Nephron progenitor cell (in vitro differentiated cells): ENCODE measurements around the gene TNFRSF17.
"Not testable (repeated sequence)": the region's sequence is repeated elsewhere in the genome, so short reads cannot be mapped to it uniquely, and the experiment has no call there.

Experiments
- DNase-seq: peaks from one replicate; pipeline ENCODE4 v3.0.0; 2021
- H3K27ac Mint-ChIP-seq: 2 replicates; pipeline ENCODE4 v1.8.0; 2021; ENCODE audit warnings: mild to moderate bottlenecking, moderate library complexity, mixed read lengths
- H3K27me3 Mint-ChIP-seq: 2 replicates; pipeline ENCODE4 v1.8.0; 2021; ENCODE audit warnings: mild to moderate bottlenecking, low read depth, mixed read lengths; ENCODE audit not compliant: poor library complexity
- H3K36me3 Mint-ChIP-seq: 2 replicates; pipeline ENCODE4 v1.8.0; 2021; ENCODE audit warnings: low read depth, mixed read lengths
- H3K4me1 Mint-ChIP-seq: 2 replicates; pipeline ENCODE4 v1.8.0; 2021; ENCODE audit warnings: mixed read lengths
- H3K4me3 Mint-ChIP-seq: 2 replicates; pipeline ENCODE4 v1.8.0; 2021; ENCODE audit warnings: mild to moderate bottlenecking, moderate library complexity, mixed read lengths
- H3K9me3 Mint-ChIP-seq: 2 replicates; pipeline ENCODE4 v1.8.0; 2021; ENCODE audit warnings: mild to moderate bottlenecking, moderate library complexity, mixed read lengths
- TF ChIP-seq, protein P1 (sequence below): fragments of 200-600 bp; sonication (generic); IDR thresholded peaks from 2 replicates; pipeline ENCODE4 v1.5.0; 2021; ENCODE audit warnings: antibody characterized with exemption

TNFRSF17 gene

DNA sequence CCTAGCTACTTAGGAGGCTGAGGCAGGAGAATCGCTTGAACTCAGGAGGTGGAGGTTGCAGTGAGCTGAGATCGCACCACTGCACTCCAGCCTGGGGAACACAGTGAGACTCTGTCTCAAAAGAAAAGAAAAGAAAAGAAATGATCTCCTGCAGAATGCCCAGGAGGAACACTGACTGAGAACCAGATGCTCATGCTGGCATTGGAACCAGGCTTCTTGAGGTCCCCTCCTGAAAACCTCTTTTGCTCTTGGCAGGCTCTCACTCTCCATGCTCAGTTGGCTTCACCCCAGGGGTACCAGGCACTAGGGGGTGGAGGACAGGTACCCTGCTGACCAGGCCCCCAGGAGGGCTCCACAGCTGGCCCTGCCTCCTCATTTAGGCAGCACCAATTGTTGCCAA lies 8.5 kb upstream of the TNFRSF17 start:
- H3K4me3 Mint-ChIP-seq: no peak overlapping the region
- no peak for DNase-seq
- H3K27ac Mint-ChIP-seq: no peak overlapping the region
- H3K36me3 Mint-ChIP-seq: peaks cover 6% of the 10 kb centered on the region
- peaks cover 10% of the 10 kb centered on the region for H3K4me1 Mint-ChIP-seq
- TF ChIP-seq, protein P1, sequence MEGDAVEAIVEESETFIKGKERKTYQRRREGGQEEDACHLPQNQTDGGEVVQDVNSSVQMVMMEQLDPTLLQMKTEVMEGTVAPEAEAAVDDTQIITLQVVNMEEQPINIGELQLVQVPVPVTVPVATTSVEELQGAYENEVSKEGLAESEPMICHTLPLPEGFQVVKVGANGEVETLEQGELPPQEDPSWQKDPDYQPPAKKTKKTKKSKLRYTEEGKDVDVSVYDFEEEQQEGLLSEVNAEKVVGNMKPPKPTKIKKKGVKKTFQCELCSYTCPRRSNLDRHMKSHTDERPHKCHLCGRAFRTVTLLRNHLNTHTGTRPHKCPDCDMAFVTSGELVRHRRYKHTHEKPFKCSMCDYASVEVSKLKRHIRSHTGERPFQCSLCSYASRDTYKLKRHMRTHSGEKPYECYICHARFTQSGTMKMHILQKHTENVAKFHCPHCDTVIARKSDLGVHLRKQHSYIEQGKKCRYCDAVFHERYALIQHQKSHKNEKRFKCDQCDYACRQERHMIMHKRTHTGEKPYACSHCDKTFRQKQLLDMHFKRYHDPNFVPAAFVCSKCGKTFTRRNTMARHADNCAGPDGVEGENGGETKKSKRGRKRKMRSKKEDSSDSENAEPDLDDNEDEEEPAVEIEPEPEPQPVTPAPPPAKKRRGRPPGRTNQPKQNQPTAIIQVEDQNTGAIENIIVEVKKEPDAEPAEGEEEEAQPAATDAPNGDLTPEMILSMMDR: no peak
- no peaks in the 10 kb centered on the region for H3K9me3 Mint-ChIP-seq
- H3K27me3 Mint-ChIP-seq: peaks cover 5% of the 10 kb centered on the region

DNA sequence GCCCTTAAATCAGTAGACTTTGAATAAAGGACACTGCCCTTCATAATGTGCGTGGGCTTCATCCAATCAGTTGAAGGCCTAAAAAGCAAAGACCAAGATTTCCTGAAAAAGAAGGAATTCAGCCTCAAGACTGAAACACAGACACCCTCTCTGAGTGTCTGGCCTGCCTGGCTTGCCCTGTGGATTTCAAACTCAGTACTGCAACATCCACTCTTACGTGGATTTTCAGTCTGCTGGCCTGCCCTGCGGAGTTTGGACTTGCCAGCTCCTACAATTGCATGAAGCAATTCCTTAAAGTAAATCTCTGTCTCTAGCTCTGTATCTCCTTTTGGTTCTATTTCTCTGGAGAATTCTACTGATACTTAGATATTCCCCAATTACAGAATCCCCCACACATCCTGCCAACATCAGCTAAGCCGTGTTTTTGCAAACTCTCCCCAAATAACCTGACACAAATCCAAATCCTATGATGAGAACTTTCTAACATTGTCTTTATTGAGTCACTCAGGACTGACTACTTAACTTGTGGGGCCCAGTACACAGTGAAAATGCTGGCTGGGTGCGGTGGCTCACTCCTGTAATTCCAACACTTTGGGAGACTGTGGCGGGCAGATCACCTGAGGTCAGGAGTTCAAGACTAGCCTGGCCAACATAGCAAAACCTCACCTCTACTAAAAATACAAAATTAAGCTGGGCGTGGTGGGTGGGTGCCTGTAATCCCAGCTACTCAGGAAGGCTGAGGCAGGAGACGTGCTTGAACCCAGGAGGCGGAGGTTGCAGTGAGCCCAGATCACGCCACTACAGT lies 7.2 kb upstream of the TNFRSF17 start:
- TF ChIP-seq, protein P1: no peak
- Mint-ChIP-seq H3K27me3 (no peaks in the 10 kb centered on the region), H3K9me3 (no peaks in the 10 kb centered on the region), H3K36me3 (peaks cover 6% of the 10 kb centered on the region), H3K4me3 (no peak overlapping the region), H3K4me1 (peaks cover 10% of the 10 kb centered on the region), H3K27ac (peak overlapping the region; percentile 30)
- no peak for DNase-seq

DNA sequence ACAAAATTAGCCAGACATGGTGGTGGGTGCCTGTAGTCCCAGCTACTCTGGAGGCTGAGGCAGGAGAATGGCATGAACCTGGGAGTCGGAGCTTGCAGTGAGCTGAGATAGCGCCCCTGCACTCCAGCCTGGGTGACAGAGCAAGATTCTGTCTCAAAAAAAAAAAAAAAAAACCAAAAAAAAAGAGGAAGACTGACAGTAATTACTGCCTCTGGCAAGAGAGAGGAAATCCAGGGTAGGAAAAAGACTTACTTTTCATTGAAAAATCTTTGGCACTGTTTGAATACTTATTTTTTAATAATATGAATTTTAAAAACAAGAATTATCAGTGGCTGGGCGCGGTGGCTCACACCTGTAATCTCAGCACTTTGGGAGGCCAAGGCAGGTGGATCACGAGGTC lies 2.6 kb upstream of the TNFRSF17 start:
- peaks cover 11% of the 10 kb centered on the region for H3K27me3 Mint-ChIP-seq
- DNase-seq, H3K4me3 Mint-ChIP-seq, H3K36me3 Mint-ChIP-seq, H3K9me3 Mint-ChIP-seq, H3K27ac Mint-ChIP-seq, H3K4me1 Mint-ChIP-seq: not testable (repeated sequence)

DNA sequence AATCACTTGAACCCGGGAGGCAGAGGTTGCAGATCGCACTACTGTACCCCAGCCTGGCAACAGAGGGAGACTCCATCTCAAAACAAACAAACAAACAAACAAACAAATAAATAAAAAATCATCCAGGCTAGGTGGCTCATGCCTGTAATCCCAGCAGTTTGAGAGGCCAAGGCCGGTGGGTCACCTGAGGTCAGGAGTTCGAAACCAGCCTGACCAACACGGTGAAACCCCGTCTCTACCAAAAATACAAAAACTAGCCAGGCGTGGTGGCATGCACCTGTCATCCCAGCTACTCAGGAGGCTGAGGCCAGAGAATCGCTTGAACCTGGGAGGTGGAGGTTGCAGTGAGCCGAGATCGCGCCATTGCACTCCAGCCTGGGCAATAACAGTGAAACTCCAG lies 2.0 kb upstream of the TNFRSF17 start:
- not testable (repeated sequence) for H3K4me1 Mint-ChIP-seq

DNA sequence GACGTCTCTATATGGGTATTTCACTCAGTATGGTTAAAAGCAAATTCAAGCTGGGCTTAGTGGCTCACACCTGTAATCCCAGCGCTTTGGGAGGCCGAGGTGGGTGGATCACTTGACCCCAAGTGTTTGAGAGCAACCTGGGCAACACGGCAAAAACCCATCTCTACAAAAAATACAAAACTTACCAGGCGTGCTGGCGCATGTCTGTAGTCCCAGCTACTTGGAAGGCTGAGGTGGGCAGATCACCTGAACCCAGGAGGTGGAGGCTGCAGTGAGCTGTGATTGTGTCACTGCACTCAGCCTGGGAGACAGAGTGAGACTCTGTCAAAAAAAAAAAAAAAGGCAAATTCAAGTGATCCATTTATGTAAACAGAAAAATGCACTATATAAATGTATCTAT lies 1.3 kb upstream of the TNFRSF17 start:
- H3K9me3 Mint-ChIP-seq: no peaks in the 10 kb centered on the region
- peaks cover 11% of the 10 kb centered on the region for H3K27me3 Mint-ChIP-seq
- H3K4me1 Mint-ChIP-seq: peaks cover 2% of the 10 kb centered on the region
- H3K27ac Mint-ChIP-seq: no peak overlapping the region
- no peaks in the 10 kb centered on the region for H3K36me3 Mint-ChIP-seq
- no peak for DNase-seq
- H3K4me3 Mint-ChIP-seq: no peak overlapping the region
- TF ChIP-seq, protein P1: no peak

More for the DNA sequence above, 2.0 kb upstream of the TNFRSF17 start:
- not testable (repeated sequence) for H3K9me3 Mint-ChIP-seq, DNase-seq, H3K27ac Mint-ChIP-seq, H3K4me3 Mint-ChIP-seq, H3K36me3 Mint-ChIP-seq
- peaks cover 11% of the 10 kb centered on the region for H3K27me3 Mint-ChIP-seq

DNA sequence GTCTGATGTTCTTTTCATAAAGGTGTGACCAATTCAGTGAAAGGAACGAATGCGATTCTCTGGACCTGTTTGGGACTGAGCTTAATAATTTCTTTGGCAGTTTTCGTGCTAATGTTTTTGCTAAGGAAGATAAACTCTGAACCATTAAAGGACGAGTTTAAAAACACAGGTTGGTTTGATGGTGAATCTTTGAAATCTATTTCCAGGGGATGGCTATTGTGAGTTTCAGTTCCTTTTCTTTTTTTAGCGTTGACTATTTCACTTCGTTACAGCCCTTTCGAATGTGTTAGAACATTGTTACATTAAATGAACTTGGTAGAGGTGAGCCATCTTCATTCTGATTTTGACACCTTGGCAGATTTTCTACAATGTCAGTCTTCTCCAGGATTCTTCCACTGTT lies 1.2 kb downstream of the TNFRSF17 start:
- Mint-ChIP-seq H3K36me3 (no peaks in the 10 kb centered on the region), H3K4me3 (no peak overlapping the region), H3K27me3 (peaks cover 11% of the 10 kb centered on the region), H3K9me3 (no peaks in the 10 kb centered on the region), H3K27ac (no peak overlapping the region), H3K4me1 (no peaks in the 10 kb centered on the region)
- no peak for DNase-seq
- TF ChIP-seq, protein P1: no peak
